Cardiac ventricle fibroblast (primary cell): ENCODE results near the gene ACTR10. TPM values are rescaled to one million over a fixed set of nuclear protein-coding genes. Genes with fewer than 3 reads are reported as not detected.

Experiments used
- total RNA-seq: library from RNA; depleted of rRNA; stranded (reverse); fragments of >200 nt; gene quantifications from 2 replicates; pipeline ENCODE4 v1.2.3, GENCODE V29; 2015

The ACTR10 gene
- total RNA-seq: 43.9 and 68.3 TPM in 2 replicates

DNA sequence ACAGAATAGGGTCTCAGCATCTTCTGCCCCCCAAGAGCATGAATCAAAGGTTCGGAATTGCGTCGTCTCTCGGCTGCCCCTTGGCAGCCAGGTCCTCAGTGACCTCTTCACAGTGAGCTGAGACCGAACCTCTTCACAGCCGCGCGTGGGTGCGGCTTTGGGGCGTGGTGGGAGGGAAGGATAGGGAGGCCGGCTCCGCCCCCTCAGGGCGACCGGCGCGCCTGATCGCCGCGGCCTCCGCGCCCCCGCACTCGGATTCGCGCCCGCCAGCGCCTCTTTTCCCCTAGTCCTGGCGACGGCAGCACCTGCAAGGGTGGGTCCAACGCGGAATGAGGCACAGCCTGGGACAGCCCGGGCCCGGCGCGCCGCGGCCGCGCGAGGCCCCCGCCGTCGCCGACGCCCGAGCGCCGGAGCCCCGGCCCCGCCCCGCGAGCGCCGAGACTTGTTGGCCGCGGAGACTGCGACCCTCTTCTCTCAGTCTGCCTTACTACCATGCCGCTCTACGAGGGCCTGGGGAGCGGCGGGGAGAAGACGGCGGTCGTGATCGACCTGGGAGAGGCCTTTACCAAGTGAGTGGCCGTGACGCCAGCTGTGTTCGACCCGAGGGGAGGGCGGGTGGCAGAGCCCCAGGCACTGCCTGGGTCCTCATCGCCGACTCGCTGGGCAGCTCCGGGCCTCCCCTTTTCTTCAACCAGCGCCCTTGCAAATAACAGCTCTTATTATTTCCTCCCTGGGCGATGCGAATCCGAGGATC lies at the start of gene ACTR10:
Gene ACTR10, plus strand, starts transcription at position 424 of the 754 bp plus-strand sequence. Its CDS starts 69 bp downstream, at position 493.

DNA sequence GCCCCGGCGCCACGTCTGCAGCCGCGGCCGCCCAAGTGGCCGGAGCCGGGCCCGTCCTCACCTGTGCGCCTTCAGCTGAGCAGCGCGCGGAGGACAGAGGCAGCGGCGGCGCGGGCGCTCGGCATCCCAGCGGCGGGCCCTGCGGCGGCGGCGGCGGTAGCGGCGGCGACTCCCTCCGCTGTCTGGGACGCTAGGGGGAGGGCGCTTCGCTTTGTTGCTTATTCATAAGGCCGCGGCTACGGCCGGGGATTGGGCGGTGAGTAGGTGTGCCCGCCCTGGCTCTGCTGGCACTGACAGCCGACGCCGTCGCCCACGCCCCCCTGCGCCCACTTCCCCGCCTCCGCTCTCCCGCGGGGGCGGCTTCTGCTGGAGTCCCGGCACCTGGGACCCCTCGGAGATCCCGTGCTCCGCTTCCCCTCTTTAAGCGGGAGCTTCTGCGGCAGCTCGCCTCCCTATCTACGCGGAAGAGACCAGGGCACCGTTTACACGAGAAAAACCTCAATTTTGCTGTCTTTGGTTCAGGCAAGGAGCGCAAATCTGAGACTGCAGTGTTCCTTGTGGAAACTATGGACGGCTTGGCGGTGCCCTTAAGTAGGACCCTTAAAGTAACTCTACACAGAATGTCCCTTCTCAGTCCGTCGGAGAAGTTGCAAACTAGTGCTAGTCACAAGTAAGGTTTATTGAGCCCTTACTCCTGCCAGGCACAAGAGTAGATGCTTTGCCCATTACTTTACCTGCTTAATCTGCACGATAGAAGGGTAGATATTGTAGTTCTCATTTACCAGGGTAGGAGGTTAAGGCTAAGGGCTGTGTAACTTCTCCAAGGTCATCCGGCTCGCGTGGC lies 47.7 kb upstream of the ACTR10 start, which contains the start of gene ARMH4:
Gene ARMH4, minus strand, starts transcription at position 200 of the 844 bp plus-strand sequence. CDS start 12,855 bp downstream, outside the sequence.

DNA sequence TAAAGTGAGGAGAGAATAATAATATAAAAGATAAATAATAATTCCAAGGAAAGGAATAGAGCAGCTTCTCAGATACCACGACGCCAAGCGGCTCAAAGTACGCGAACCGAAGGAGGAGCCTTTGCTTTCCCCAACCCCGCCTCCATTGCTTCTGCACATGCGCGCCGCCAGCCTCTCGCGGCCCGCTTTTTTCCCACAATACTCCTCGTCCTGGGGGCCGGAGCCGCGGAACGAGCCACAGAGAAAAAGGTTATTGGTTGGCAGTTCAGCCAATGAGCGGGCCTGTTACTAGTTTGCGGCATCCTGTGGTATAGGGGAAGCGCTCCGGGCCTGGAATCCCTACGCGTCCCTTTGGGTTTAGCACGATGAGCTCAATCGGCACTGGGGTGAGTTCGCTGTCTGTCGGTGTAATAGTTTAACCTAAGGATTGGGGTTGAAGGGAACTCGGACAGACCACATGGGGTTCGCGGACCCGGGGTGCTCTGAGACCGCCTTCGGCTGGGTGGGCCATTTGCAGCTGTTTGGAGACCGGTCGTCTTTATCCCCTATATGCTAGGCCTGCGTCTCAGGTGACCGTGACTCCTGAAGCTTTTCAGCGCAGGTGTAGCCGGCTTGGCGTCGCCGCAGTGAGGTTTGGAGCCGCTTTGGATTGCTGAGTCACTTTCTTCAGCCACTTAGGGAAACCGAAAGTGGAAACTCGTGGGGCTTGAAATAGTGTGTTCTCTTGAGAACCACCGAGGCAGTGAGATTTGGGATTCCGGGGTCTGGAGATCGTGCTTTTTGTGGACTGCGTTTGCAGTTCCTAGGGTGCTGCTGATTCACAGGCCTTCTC lies 44.8 kb downstream of the ACTR10 start, which contains the start of gene PSMA3:
Gene PSMA3, plus strand, starts transcription at position 288 of the 832 bp plus-strand sequence. Its CDS starts 78 bp downstream, at position 366.

Other genes starting within 250 kb of the ACTR10 start
- 7.1 and 12.8 TPM in 2 replicates for gene ARMH4, start 47.9 kb upstream of the ACTR10 start, total RNA-seq
- 83.3 and 90.4 TPM in 2 replicates for gene PSMA3, start 44.7 kb downstream of the ACTR10 start, total RNA-seq
- 4.9 and 9.1 TPM in 2 replicates for gene ARID4A, start 98.4 kb downstream of the ACTR10 start, total RNA-seq
- gene TOMM20L, start 195.8 kb downstream of the ACTR10 start, total RNA-seq: not detected in 2 replicates
- 55.1 and 59.2 TPM in 2 replicates for gene TIMM9, start 227.4 kb downstream of the ACTR10 start, total RNA-seq
- 14.5 and 21.3 TPM in 2 replicates for gene KIAA0586, start 227.6 kb downstream of the ACTR10 start, total RNA-seq